ENCODE measurements around the gene CREBL2. TPM values are rescaled to one million over a fixed set of nuclear protein-coding genes. Genes with fewer than 3 reads are reported as not detected.
"Not testable (repeated sequence)": the region's sequence is repeated elsewhere in the genome, so short reads cannot be mapped to it uniquely, and the experiment has no call there.

Gene CREBL2
- total RNA-seq, 1 donor: 19.6 TPM

DNA sequence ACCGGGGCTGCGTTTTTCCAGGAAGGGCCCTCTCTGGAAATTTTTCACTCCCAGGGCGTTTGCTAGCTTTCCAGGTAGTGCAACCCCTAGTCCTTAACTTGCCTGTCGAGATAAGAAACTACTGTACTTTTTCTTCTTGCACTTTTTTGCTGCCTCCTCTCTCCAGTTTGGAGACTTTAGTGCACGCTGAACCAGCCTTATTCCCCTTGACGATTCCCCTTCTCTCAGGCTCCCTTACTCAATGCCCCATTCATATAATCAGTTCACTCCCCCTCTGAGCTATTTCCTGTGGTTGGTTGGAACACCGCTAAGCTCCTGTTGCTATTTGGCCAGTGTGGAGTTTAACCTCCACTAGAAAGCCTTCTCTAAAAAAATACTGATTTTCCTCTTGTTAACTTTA lies 682 bp downstream of the CREBL2 start:
- Histone ChIP-seq H3K9me3 (ENCODE audit: low read depth, low read length) (no peaks in the 10 kb centered on the region), H3K4me1 (ENCODE audit: insufficient read depth, low read length) (peaks cover 30% of the 10 kb centered on the region), H3K27me3 (ENCODE audit: insufficient read depth, low read length) (no peaks in the 10 kb centered on the region), H3K4me3 (ENCODE audit: low read length) (peak overlapping the region; percentile 64)

DNA sequence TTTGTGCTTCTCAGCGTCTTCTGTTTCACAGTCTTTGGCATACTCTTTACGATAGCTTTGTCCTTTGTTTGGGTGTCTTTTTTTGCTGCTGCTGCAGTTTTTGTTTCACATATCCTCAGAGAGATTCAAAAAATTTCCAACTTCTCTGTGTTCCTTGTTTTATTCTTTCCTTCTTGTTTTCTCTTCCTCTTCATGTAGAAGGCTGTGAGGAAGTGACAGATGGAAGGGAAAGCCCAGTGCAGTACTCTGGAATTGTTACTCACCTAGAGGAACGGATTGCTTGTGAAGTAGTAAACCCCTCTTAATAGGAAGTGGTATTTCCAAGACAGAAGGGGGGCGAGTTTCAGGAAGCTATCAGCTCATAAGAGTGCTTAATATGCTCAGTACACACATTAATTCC lies 1.7 kb downstream of the CREBL2 start:
- no peaks in the 10 kb centered on the region for H3K27me3 ChIP-seq (ENCODE audit: insufficient read depth, low read length)
- H3K4me3 ChIP-seq (ENCODE audit: low read length): peak overlapping the region; percentile 6
- no peaks in the 10 kb centered on the region for H3K9me3 ChIP-seq (ENCODE audit: low read depth, low read length)
- H3K4me1 ChIP-seq (ENCODE audit: insufficient read depth, low read length): peaks cover 30% of the 10 kb centered on the region

DNA sequence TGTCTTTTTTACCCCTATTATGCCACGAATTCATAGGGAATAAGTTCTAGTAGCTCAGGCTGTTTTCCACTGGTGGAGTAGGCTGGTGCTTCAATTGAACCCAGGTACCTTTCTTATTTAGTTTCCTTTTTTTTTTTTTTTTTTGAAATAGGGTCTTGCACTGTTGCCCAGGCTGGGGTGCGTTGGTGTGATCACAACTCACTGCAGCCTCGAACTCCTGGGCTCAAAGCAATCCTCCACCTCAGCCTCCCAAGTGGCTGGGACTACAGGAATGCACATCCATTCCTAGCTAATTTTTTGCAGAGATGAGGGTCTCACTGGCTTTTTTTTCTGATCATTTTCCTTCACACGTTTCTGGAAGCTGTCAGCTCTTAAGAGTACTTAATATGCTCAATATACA lies 2.7 kb downstream of the CREBL2 start:
- Histone ChIP-seq H3K4me1 (ENCODE audit: insufficient read depth, low read length) (peaks cover 32% of the 10 kb centered on the region), H3K27me3 (ENCODE audit: insufficient read depth, low read length) (no peaks in the 10 kb centered on the region), H3K9me3 (ENCODE audit: low read depth, low read length) (no peaks in the 10 kb centered on the region), H3K4me3 (ENCODE audit: low read length) (no peak overlapping the region)

DNA sequence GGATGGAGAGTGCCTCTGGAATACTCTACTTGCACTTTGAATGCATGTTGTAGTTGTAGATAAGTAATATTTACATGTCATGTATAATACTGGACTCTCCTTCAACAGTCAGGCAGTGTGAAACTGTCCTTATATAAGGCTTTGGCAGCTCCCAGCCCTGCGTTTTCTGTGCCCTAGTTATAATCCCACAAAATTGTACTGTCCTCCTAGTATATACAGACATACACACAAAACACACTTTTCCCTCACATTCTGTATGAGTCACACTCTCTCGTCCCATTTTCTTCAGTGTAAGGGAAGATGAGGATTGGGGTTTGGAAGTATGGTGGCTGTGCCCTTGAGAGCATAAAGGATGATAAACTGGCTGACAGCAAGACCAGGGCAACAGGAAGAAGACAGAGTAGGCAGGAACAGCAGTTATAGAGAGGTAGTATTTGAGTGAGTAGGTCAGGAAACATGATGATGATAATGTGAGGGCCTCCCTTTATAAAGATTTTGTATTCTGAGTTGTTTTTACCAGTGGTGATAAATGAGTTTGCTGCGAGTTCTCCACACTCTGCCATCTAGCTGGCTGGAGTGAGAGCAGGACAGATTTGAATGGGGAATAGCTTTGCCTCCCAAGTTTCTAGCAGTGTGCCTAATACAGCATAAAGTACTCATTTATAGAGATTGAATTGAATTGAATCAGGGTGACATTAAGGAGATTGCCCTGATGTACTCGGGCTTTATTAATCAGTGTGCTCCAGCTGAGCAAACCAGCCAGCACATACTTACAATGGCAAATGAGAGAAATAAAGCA lies 5.0 kb downstream of the CREBL2 start:
- Histone ChIP-seq H3K4me3 (ENCODE audit: low read length) (no peak overlapping the region), H3K27me3 (ENCODE audit: insufficient read depth, low read length) (no peaks in the 10 kb centered on the region), H3K9me3 (ENCODE audit: low read depth, low read length) (no peaks in the 10 kb centered on the region), H3K4me1 (ENCODE audit: insufficient read depth, low read length) (peaks cover 36% of the 10 kb centered on the region)

DNA sequence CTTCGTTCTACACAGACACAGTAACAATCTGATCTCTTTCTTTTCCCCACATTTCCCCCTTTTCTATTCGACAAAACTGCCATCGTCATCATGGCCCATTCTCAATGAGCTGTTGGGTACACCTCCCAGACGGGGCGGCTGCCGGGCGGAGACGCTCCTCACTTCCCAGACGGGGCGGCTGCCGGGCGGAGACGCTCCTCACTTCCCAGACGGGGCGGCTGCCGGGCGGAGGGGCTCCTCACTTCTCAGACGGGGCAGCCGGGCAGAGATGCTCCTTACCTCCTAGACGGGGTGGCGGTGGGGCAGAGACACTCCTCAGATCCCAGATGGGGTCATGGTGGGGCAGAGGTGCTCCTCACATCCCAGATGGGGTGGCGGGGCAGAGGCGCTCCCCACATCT lies 6.4 kb downstream of the CREBL2 start:
- not testable (repeated sequence) for H3K4me3 ChIP-seq (ENCODE audit: low read length); H3K9me3 ChIP-seq (ENCODE audit: low read depth, low read length); H3K27me3 ChIP-seq (ENCODE audit: insufficient read depth, low read length)
- peaks cover 33% of the 10 kb centered on the region for H3K4me1 ChIP-seq (ENCODE audit: insufficient read depth, low read length)

DNA sequence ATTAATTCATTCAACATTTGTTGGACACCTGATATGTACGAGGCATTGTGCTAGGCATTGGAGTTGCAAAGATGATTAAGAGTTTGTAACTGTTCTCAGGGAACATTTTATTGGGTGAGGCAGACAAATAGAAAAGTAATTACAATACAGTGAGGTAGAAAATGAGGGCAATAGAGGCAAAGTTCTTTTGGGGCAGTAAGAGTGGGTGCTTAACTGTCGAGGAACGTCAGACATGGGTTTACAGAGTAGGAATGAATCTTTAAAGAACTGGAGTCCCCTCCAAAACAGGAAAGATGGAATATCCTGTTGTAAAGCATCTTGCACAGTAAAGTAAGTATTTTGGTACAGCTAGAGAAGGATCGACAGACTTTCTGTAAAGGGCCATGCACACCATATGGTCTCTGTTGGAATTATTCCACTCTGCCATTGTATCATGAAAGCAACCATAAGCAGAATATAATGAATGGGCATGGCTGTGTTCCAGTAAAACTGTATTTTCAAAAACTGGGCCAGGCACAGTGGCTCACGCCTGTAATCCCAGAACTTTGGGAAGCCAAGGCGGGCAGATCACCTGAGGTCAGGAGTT lies 9.1 kb downstream of the CREBL2 start:
- H3K4me1 ChIP-seq (ENCODE audit: insufficient read depth, low read length): peaks cover 28% of the 10 kb centered on the region
- H3K4me3 ChIP-seq (ENCODE audit: low read length): no peak overlapping the region
- no peaks in the 10 kb centered on the region for H3K27me3 ChIP-seq (ENCODE audit: insufficient read depth, low read length)
- no peaks in the 10 kb centered on the region for H3K9me3 ChIP-seq (ENCODE audit: low read depth, low read length)

DNA sequence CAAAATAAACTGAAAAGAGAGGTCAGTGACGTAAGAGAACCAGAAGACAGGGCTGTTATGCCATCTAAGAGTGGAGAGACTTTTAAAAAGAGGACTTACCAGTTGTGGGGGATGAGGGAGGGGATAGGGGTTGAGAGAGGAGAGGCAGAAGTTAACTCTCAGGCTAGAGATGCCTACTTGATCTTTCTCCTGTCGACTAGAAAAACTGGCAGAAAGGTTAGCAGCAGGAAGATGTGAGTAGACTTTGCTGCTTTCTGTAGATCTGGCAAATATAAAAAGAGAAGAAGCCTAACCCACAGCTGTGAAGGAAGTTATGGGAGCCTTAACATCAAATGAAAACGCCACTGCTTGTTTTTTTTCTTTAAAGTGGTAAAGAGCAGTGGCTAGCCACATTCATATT lies 10.7 kb downstream of the CREBL2 start:
- peaks cover 28% of the 10 kb centered on the region for H3K4me1 ChIP-seq (ENCODE audit: insufficient read depth, low read length)
- no peaks in the 10 kb centered on the region for H3K27me3 ChIP-seq (ENCODE audit: insufficient read depth, low read length)
- H3K4me3 ChIP-seq (ENCODE audit: low read length): no peak overlapping the region
- H3K9me3 ChIP-seq (ENCODE audit: low read depth, low read length): no peaks in the 10 kb centered on the region

DNA sequence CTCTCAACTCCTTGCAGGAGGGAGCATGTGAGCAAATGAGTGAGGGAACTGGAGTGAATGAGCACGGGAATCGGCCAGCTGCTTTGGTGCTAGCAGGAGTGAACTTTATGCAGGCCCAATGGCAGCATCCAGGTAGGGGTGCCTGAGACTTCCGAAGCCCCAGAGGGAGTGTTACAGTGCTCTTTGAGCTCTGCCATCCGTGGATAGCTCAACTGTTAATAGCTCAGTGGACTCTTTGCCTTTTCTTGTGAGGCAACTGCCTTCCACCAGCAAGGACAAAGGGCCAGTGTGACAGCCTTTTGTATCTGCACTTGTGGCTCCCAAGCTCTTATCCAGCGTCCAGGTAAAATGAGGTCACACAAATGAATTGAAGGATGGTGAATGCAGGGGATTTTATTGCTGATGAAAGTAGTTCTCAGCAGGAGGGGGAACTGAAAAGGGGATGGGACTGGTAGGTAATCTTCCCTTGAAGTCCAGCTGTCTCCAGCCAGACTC lies 12.9 kb downstream of the CREBL2 start:
- H3K4me1 ChIP-seq (ENCODE audit: insufficient read depth, low read length): peaks cover 24% of the 10 kb centered on the region
- no peaks in the 10 kb centered on the region for H3K27me3 ChIP-seq (ENCODE audit: insufficient read depth, low read length)
- no peaks in the 10 kb centered on the region for H3K9me3 ChIP-seq (ENCODE audit: low read depth, low read length)
- H3K4me3 ChIP-seq (ENCODE audit: low read length): no peak overlapping the region

DNA sequence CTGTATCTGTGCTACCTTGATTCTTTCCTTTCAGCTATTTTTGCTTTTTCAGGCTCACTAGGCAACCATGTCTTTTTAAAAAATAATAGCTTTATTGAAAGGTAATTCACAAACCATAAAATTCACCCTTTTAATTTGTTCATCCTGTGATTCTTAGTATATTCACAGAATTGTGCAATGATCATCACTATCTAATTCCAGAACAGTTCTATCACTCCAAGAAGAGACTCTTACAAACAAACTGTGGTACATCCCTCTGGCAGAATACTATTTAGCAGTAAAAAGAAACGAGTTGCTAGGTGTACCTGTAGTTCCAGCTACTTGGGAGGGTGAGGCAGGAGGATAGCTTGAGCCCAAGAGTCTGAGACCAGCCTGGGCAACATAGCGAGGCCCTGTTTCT lies 14.8 kb downstream of the CREBL2 start:
- Histone ChIP-seq H3K4me1 (ENCODE audit: insufficient read depth, low read length) (peaks cover 17% of the 10 kb centered on the region), H3K4me3 (ENCODE audit: low read length) (no peak overlapping the region), H3K27me3 (ENCODE audit: insufficient read depth, low read length) (no peaks in the 10 kb centered on the region), H3K9me3 (ENCODE audit: low read depth, low read length) (no peaks in the 10 kb centered on the region)

DNA sequence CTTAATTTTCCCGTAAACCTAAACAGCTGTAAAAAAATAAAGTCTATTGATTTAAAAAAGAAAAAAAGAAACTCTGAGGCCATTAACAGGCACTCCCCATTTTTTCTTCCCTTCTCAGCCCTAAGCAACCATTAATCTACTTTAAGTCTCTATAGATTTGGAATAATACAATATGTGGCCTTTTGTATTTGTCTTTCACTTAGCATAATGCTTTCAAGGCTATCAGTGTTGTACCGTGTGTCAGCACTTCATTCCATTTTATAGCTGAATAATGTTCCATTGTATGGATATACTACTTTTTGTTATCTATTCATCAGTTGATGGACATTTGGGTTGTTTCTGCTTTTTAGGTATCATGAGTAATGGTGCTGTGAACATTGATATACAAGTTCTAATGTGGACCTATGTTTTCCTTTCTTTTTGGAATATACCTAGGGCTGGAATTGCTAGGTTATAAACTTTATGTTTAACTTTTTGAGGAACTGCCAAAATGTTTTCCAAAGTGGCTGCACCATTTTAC lies 15.7 kb downstream of the CREBL2 start:
- Histone ChIP-seq H3K27me3 (ENCODE audit: insufficient read depth, low read length) (no peaks in the 10 kb centered on the region), H3K4me1 (ENCODE audit: insufficient read depth, low read length) (peaks cover 10% of the 10 kb centered on the region), H3K4me3 (ENCODE audit: low read length) (no peak overlapping the region), H3K9me3 (ENCODE audit: low read depth, low read length) (no peaks in the 10 kb centered on the region)

DNA sequence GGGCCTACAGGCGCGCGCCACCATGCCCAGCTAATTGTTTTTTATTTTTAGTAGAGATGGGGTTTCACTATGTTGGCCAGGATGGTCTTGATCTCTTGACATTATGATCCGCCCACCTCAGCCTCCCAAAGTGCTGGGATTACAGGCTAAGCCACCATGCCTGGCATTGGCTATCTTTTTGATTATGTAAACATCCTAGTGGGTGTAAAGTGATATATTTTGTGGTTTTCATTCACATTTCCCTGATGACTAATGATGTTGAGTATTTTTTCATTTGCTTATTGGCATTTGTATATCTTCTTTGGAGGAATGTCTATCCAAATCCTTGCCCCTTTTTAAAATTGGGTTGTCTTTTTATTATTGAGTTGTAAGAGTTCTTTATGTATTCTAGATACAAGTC lies 16.3 kb downstream of the CREBL2 start:
- Histone ChIP-seq H3K4me1 (ENCODE audit: insufficient read depth, low read length) (peaks cover 8% of the 10 kb centered on the region), H3K4me3 (ENCODE audit: low read length) (no peak overlapping the region), H3K9me3 (ENCODE audit: low read depth, low read length) (no peaks in the 10 kb centered on the region)

DNA sequence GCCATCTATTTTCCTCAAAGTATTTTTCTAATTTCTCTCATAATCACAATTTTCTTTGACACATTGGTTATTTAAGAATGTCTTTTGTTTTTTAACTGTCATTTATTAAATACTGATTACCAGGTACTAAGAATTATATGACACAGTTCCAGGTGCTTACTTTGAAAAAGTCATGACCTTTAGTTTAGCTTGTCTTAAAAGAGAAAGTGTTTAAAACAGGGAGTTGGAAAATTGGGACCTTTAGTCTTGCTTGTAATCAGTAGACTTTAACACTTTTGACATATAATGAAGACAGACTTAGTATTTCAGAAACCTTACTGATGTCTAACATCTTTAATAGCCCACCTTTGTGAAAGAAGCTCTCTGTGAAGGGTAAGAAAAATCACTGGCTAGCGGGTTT lies 19.2 kb downstream of the CREBL2 start:
- Histone ChIP-seq H3K4me3 (ENCODE audit: low read length) (no peak overlapping the region), H3K4me1 (ENCODE audit: insufficient read depth, low read length) (no peaks in the 10 kb centered on the region), H3K9me3 (ENCODE audit: low read depth, low read length) (no peaks in the 10 kb centered on the region), H3K27me3 (ENCODE audit: insufficient read depth, low read length) (no peaks in the 10 kb centered on the region)

More for the DNA sequence above, 16.3 kb downstream of the CREBL2 start:
- H3K27me3 ChIP-seq (ENCODE audit: insufficient read depth, low read length): no peaks in the 10 kb centered on the region

DNA sequence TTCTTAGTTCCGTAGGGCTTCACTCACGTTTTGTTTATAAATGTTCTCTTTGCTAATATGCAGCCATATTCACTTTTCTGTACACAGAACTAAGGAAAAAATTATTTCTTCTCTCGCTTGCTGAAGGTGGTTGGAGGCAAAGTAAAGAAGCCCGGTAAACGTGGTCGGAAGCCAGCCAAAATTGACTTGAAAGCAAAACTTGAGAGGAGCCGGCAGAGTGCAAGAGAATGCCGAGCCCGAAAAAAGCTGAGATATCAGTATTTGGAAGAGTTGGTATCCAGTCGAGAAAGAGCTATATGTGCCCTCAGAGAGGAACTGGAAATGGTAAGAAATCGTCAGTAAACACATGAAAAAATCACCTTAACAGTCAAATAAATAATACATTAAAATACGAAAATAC lies 24.0 kb downstream of the CREBL2 start:
- Histone ChIP-seq H3K4me3 (ENCODE audit: low read length) (no peak overlapping the region), H3K4me1 (ENCODE audit: insufficient read depth, low read length) (no peaks in the 10 kb centered on the region), H3K27me3 (ENCODE audit: insufficient read depth, low read length) (no peaks in the 10 kb centered on the region), H3K9me3 (ENCODE audit: low read depth, low read length) (no peaks in the 10 kb centered on the region)

DNA sequence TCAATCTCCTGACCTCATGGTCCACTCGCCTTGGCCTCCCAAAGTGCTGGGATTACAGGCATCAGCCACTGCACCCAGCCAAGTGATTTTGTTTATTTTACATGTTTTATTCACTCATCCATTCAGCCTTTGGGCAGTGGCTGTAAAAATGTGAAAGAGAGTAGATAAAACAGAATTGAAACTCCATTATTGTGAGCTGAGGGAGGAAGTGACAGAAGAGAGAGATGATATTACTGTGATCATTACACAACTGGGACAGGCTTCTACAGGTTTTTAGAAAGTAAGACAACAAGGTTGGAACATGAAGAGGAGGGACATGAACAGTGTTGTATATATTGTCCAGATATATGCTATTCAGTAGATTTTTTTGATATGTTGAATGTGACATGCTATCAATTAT lies 25.0 kb downstream of the CREBL2 start:
- no peaks in the 10 kb centered on the region for H3K4me1 ChIP-seq (ENCODE audit: insufficient read depth, low read length)
- H3K4me3 ChIP-seq (ENCODE audit: low read length): no peak overlapping the region
- no peaks in the 10 kb centered on the region for H3K27me3 ChIP-seq (ENCODE audit: insufficient read depth, low read length)
- H3K9me3 ChIP-seq (ENCODE audit: low read depth, low read length): no peaks in the 10 kb centered on the region

DNA sequence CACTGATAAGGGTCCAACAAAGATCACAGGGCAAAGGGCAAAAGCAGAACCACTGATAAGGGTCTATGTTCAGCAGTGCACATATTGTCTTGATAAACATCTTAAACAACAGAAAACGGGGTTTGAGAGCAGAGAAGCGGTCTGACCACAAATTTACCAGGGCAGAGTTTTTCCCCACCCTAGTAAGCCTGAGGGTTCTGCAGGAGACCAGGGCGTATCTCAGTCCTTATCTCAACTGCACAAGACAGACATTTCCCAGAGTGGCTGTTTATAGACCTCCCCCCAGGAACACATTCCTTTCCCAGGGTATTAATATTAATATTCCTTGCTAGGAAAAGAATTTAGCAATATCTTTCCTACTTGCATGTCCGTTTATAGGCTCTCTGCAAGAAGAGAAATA lies 28.3 kb downstream of the CREBL2 start:
- H3K4me3 ChIP-seq (ENCODE audit: low read length); H3K27me3 ChIP-seq (ENCODE audit: insufficient read depth, low read length); H3K4me1 ChIP-seq (ENCODE audit: insufficient read depth, low read length); H3K9me3 ChIP-seq (ENCODE audit: low read depth, low read length): not testable (repeated sequence)

DNA sequence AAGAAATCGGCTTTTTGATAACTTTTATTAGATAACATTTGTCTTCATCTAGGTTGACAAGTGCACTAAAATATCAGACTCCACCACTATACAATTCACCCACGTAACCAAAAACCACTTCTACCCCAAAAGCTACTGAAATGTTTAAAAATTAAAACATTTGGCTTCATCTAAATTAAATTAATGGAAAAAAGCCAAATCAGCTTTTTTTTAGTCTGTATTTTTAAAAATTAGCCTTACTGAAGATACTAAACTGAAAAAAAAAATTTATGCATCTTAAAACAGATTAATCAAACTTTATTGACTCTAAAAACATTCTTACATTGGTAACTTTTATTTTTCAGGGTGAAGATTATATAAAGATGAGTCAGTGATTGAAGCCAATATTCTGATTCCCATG lies 30.0 kb downstream of the CREBL2 start:
- Histone ChIP-seq H3K4me1 (ENCODE audit: insufficient read depth, low read length) (no peaks in the 10 kb centered on the region), H3K4me3 (ENCODE audit: low read length) (no peak overlapping the region), H3K27me3 (ENCODE audit: insufficient read depth, low read length) (no peaks in the 10 kb centered on the region), H3K9me3 (ENCODE audit: low read depth, low read length) (no peaks in the 10 kb centered on the region)

All from mononuclear cell (primary cell).